ENCODE measurements around the gene CD7.
"Not testable (repeated sequence)": the region's sequence is repeated elsewhere in the genome, so short reads cannot be mapped to it uniquely, and the experiment has no call there.

The CD7 gene

DNA sequence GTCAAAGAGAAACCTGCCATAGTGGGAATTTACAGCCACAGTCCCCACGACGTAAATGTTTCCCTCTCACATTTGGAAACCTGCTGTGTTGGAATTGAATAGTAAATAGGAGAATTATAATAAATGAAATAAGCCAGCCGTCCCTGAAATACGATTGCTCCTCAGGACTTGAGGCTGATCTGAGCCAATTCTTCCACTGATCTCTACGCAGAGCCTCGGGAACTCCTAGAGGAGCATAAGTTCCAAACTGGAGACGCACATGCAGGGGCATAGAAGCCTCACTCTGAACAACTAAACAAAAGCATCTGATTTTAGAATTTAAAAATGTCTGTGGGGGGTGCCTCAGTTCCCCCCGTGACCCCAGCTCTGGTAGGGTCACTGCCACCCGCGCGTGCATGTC, 31.5 kb upstream of the CD7 start:
- Histone ChIP-seq H3K27me3 (no peaks in the 10 kb centered on the region), H3K36me3 (no peaks in the 10 kb centered on the region), H3K4me1 (peaks cover 6% of the 10 kb centered on the region), H3K4me3 (ENCODE audit: low read depth, low read length) (no peak overlapping the region), H3K9me3 (no peaks in the 10 kb centered on the region)
- no peak for DNase-seq
- no peak for TF ChIP-seq CTCF (IDR thresholded peaks at IDR 0.05; ENCODE audit: low read depth, low read length)

DNA sequence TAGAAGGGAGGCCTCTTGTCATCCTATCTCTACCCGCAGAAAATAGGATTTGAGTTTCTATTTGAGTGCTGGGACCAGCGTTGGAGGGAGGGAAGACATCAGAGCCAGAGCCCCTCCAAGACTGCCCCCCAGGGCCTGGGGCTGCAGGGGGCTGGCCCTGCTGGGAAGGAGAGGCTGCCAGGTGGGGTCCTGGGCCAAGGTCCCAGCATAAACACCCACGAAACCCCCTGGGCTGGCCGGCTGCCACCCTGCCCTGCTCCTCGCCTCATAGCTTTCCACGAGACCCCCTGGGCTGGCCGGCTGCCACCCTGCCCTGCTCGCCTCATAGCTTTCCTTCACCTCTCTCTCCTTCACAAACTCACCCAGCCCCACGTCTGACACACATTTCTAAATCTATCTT, 31.0 kb upstream of the CD7 start:
- no peak for TF ChIP-seq CTCF (IDR thresholded peaks at IDR 0.05; ENCODE audit: low read depth, low read length)
- Histone ChIP-seq H3K27me3 (no peaks in the 10 kb centered on the region), H3K9me3 (no peaks in the 10 kb centered on the region), H3K4me3 (ENCODE audit: low read depth, low read length) (no peak overlapping the region), H3K36me3 (no peaks in the 10 kb centered on the region), H3K4me1 (peaks cover 6% of the 10 kb centered on the region)
- DNase-seq = no peak

DNA sequence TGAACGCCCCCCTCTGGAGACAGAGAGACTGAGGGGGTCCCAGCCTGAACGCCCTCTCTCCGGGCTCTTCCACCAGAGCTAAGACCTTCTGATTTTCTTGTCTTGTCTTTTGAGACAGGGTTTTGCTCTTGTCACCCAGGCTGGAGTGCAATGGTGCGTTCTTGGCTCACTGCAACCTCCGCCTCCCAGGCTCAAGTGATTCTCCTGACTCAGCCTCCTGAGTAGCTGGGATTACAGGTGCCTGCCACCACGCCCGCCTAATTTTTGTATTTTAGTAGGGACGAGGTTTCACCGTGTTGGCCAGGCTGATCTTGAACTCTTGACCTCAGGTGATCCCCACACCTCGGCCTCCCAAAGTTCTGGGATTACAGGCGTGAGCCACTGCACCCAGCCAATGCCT, 30.6 kb upstream of the CD7 start:
- H3K36me3 ChIP-seq; H3K4me3 ChIP-seq (ENCODE audit: low read depth, low read length); H3K9me3 ChIP-seq; H3K27me3 ChIP-seq; H3K4me1 ChIP-seq; DNase-seq: not testable (repeated sequence)

GRCh38 chr17:82346342-82347300, 29.2 kb upstream of the CD7 start:
- Histone ChIP-seq H3K4me1 (peaks cover 2% of the 10 kb centered on the region; the same call in 1 of the 2 replicates), H3K9me3 (no peaks in the 10 kb centered on the region), H3K36me3 (no peaks in the 10 kb centered on the region), H3K4me3 (ENCODE audit: low read depth, low read length) (no peak overlapping the region), H3K27me3 (no peaks in the 10 kb centered on the region)
- TF ChIP-seq CTCF (IDR thresholded peaks at IDR 0.05; ENCODE audit: low read depth, low read length) = no peak
- no peak for DNase-seq

- Histone ChIP-seq H3K4me3 (ENCODE audit: low read depth, low read length) (no peak overlapping the region), H3K9me3 (no peaks in the 10 kb centered on the region), H3K36me3 (no peaks in the 10 kb centered on the region), H3K4me1 (no peaks in the 10 kb centered on the region), H3K27me3 (no peaks in the 10 kb centered on the region)
- no peak for DNase-seq
- TF ChIP-seq CTCF (IDR thresholded peaks at IDR 0.05; ENCODE audit: low read depth, low read length) = no peak
Observed at GRCh38 chr17:82345151-82345976, 28.0 kb upstream of the CD7 start.

- Histone ChIP-seq H3K4me1 (no peaks in the 10 kb centered on the region), H3K36me3 (no peaks in the 10 kb centered on the region), H3K4me3 (ENCODE audit: low read depth, low read length) (no peak overlapping the region), H3K9me3 (no peaks in the 10 kb centered on the region), H3K27me3 (no peaks in the 10 kb centered on the region)
- no peak for TF ChIP-seq CTCF (IDR thresholded peaks at IDR 0.05; ENCODE audit: low read depth, low read length)
- no peak for DNase-seq
Observed at GRCh38 chr17:82344175-82344907, 26.9 kb upstream of the CD7 start.
